ENCODE results near the gene BCL10. TPM values are rescaled to one million over a fixed set of nuclear protein-coding genes. Genes with fewer than 3 reads are reported as not detected.

The BCL10 gene
- total RNA-seq, 1 experiment from 2014 or later, result 30.4 TPM

GRCh38 chr1:85245891-85246290, 30.5 kb downstream of the BCL10 start:
- TF ChIP-seq CTCF (conservative IDR thresholded peaks at IDR 0.05), result no peak
- TF ChIP-seq EZH2 (IDR thresholded peaks at IDR 0.05; ENCODE audit: low read depth), result no peak
- Histone ChIP-seq H3K79me2 (ENCODE audit: low read depth) (no peaks in the 10 kb centered on the region), H3K4me3 (no peak overlapping the region), H3K27ac (no peak overlapping the region), H3F3A (ENCODE audit: insufficient read depth, low read depth) (peaks cover 21% of the 10 kb centered on the region; the same call in 1 of the 2 replicates), H3K27me3 (ENCODE audit: insufficient read depth, low read depth) (no peaks in the 10 kb centered on the region), H3K4me2 (no peak overlapping the region), H2AFZ (no peak overlapping the region), H3K9me2 (ENCODE audit: insufficient read depth) (no peaks in the 10 kb centered on the region), H3K4me1 (replicated peaks; ENCODE audit: insufficient read depth) (peaks cover 22% of the 10 kb centered on the region), H3K36me3 (ENCODE audit: low read depth) (no peaks in the 10 kb centered on the region), H3K9me3 (ENCODE audit: insufficient read depth, low read depth) (no peaks in the 10 kb centered on the region; the same call in 1 of the 2 replicates), H4K20me1 (ENCODE audit: insufficient read depth) (no peaks in the 10 kb centered on the region)
- ChIA-PET POLR2A (ENCODE audit: unreplicated experiment) (no interaction called here), CTCF (no interaction called here)
- no peak for DNase-seq
- no TSS peak for BruUV-seq (replicated peaks)
- intact Hi-C loops (cut with micrococcal nuclease; ENCODE audit: unreplicated experiment), result no loop called here

- Histone ChIP-seq H3K4me3 (no peak overlapping the region), H2AFZ (peak overlapping the region; percentile 60; the same call in 1 of the 2 replicates), H3K27ac (no peak overlapping the region), H3K9me3 (ENCODE audit: insufficient read depth, low read depth) (no peaks in the 10 kb centered on the region; the same call in 1 of the 2 replicates), H3K4me2 (no peak overlapping the region), H3K9me2 (ENCODE audit: insufficient read depth) (no peaks in the 10 kb centered on the region), H3K27me3 (ENCODE audit: insufficient read depth, low read depth) (no peaks in the 10 kb centered on the region), H3K79me2 (ENCODE audit: low read depth) (no peaks in the 10 kb centered on the region), H3K36me3 (ENCODE audit: low read depth) (no peaks in the 10 kb centered on the region), H4K20me1 (ENCODE audit: insufficient read depth) (no peaks in the 10 kb centered on the region), H3K4me1 (replicated peaks; ENCODE audit: insufficient read depth) (peaks cover 22% of the 10 kb centered on the region), H3F3A (ENCODE audit: insufficient read depth, low read depth) (peaks cover 16% of the 10 kb centered on the region; the same call in 1 of the 2 replicates)
- CTCF ChIA-PET, result interaction anchor here (1.1 kb wide), 1 partner anchor 13 kb away, joined by 4 read pairs; no protein-coding TSS in a partner anchor
- TF ChIP-seq EZH2 (IDR thresholded peaks at IDR 0.05; ENCODE audit: low read depth) (no peak), CTCF (conservative IDR thresholded peaks at IDR 0.05) (no peak)
- POLR2A ChIA-PET (ENCODE audit: unreplicated experiment), result no interaction called here
- BruUV-seq (replicated peaks), result no TSS peak
- intact Hi-C loops (cut with micrococcal nuclease; ENCODE audit: unreplicated experiment), result no loop called here
- DNase-seq, result no peak
These were observed 31.0 kb downstream of the BCL10 start for GRCh38 chr1:85245456-85245855.

GRCh38 chr1:85244271-85245061, 32.0 kb downstream of the BCL10 start:
- no peaks in the 10 kb centered on the region; the same call in 1 of the 2 replicates for H3K9me3 ChIP-seq (ENCODE audit: insufficient read depth, low read depth)
- H3K4me3 ChIP-seq, result no peak overlapping the region
- CTCF ChIA-PET, result interaction anchor here (0.9 to 1.1 kb wide), 2 partner anchors 14 to 135 kb away, joined by 3 to 4 read pairs; no protein-coding TSS in a partner anchor
- H3K27me3 ChIP-seq (ENCODE audit: insufficient read depth, low read depth), result no peaks in the 10 kb centered on the region
- peaks cover 6% of the 10 kb centered on the region; the same call in 1 of the 2 replicates for H3F3A ChIP-seq (ENCODE audit: insufficient read depth, low read depth)
- no peaks in the 10 kb centered on the region for H3K9me2 ChIP-seq (ENCODE audit: insufficient read depth)
- no peak for DNase-seq
- BruUV-seq (replicated peaks), result no TSS peak
- TF ChIP-seq EZH2 (IDR thresholded peaks at IDR 0.05; ENCODE audit: low read depth), result no peak
- no peak for TF ChIP-seq CTCF (conservative IDR thresholded peaks at IDR 0.05)
- POLR2A ChIA-PET (ENCODE audit: unreplicated experiment), result no interaction called here
- intact Hi-C loops (cut with micrococcal nuclease; ENCODE audit: unreplicated experiment), result no loop called here
- H4K20me1 ChIP-seq (ENCODE audit: insufficient read depth), result no peaks in the 10 kb centered on the region
- H3K36me3 ChIP-seq (ENCODE audit: low read depth), result no peaks in the 10 kb centered on the region
- peak overlapping the region; percentile 6; the same call in 1 of the 2 replicates for H3K27ac ChIP-seq
- peak overlapping the region; percentile 60 for H2AFZ ChIP-seq
- peaks cover 22% of the 10 kb centered on the region for H3K4me1 ChIP-seq (replicated peaks; ENCODE audit: insufficient read depth)
- no peaks in the 10 kb centered on the region for H3K79me2 ChIP-seq (ENCODE audit: low read depth)
- H3K4me2 ChIP-seq, result peak overlapping the region; percentile 8; the same call in 1 of the 2 replicates
